Measurements from ENCODE around the gene LRP5. TPM values are rescaled to one million over a fixed set of nuclear protein-coding genes. Genes with fewer than 3 reads are reported as not detected.

The LRP5 gene
- polyA plus RNA-seq, 1 donor (not counting 4 experiments of a cell fraction or from before 2014, with no cell fraction given): 6.6 TPM

- no peak for FAIRE-seq
- dilution Hi-C loops (cut with MboI; ENCODE audit: extremely low pct_ligation_motif_present, low sequenced_read_pairs): no loop called here
- H3K36me3 ChIP-seq (ENCODE audit: control insufficient read depth in 2 of 2, extremely low read depth in 1 of 2, insufficient read depth in 2 of 2, low read length in 2 of 2): peaks cover 14 to 24% of the 10 kb centered on the region in 2 experiments
Observed at GRCh38 chr11:68431984-68432645, 119.7 kb downstream of the LRP5 start.

GRCh38 chr11:68432874-68433273 is 120.5 kb downstream of the LRP5 start:
- dilution Hi-C loops (cut with MboI; ENCODE audit: extremely low pct_ligation_motif_present, low sequenced_read_pairs): no loop called here
- DNase-seq (ENCODE audit: low read depth, low spot score): no peak

More at GRCh38 chr11:68431984-68432645, 119.7 kb downstream of the LRP5 start:
- no peaks in the 10 kb centered on the region for H3K79me2 ChIP-seq (ENCODE audit: control insufficient read depth, insufficient read depth, low read length)
- no peak overlapping the region for H3K4me2 ChIP-seq (ENCODE audit: control insufficient read depth, extremely low read depth, insufficient read depth, low read depth, low read length)
- H3K9ac ChIP-seq (ENCODE audit: control insufficient read depth, extremely low read depth, insufficient read depth, low read length): no peak overlapping the region
- H3K27me3 ChIP-seq (ENCODE audit: control insufficient read depth, extremely low read depth, insufficient read depth, low read length): no peaks in the 10 kb centered on the region
- no peak overlapping the region for H3K4me3 ChIP-seq (ENCODE audit: control insufficient read depth in 2 of 3, extremely low read depth in 1 of 3, insufficient read depth in 2 of 3, low read depth in 1 of 3, low read length in 3 of 3)
- peaks cover 4% of the 10 kb centered on the region for H3K4me1 ChIP-seq (ENCODE audit: control insufficient read depth, extremely low read depth, insufficient read depth, low read length)
- TF ChIP-seq CTCF (optimal IDR thresholded peaks at IDR 0.05 in 1 of 3, IDR thresholded peaks at IDR 0.05 in 1 of 3, conservative IDR thresholded peaks at IDR 0.05 in 1 of 3; ENCODE audit: extremely low read depth in 1 of 3, insufficient read depth in 2 of 3, low read length in 3 of 3) (no peak), EZH2 (IDR thresholded peaks at IDR 0.05; ENCODE audit: low read length) (no peak)
- H2AFZ ChIP-seq (ENCODE audit: control insufficient read depth, low read length): no peak overlapping the region
- no peak for DNase-seq (ENCODE audit: low read depth, low spot score)
- no peak overlapping the region for H3K27ac ChIP-seq (ENCODE audit: control insufficient read depth, insufficient read depth, low read length)
- no peaks in the 10 kb centered on the region for H4K20me1 ChIP-seq (ENCODE audit: control insufficient read depth, extremely low read depth, insufficient read depth, low read length)
- H3K9me1 ChIP-seq (ENCODE audit: control insufficient read depth, extremely low read depth, insufficient read depth, low read length): no peaks in the 10 kb centered on the region
- H3K9me3 ChIP-seq (ENCODE audit: control insufficient read depth, low read depth, low read length): peaks cover 8% of the 10 kb centered on the region

More at GRCh38 chr11:68432874-68433273, 120.5 kb downstream of the LRP5 start:
- Histone ChIP-seq H3K79me2 (ENCODE audit: control insufficient read depth, insufficient read depth, low read length) (no peaks in the 10 kb centered on the region), H4K20me1 (ENCODE audit: control insufficient read depth, extremely low read depth, insufficient read depth, low read length) (no peaks in the 10 kb centered on the region), H3K9me3 (ENCODE audit: control insufficient read depth, low read depth, low read length) (peaks cover 8% of the 10 kb centered on the region), H3K4me1 (ENCODE audit: control insufficient read depth, extremely low read depth, insufficient read depth, low read length) (peaks cover 9% of the 10 kb centered on the region), H3K4me2 (ENCODE audit: control insufficient read depth, extremely low read depth, insufficient read depth, low read depth, low read length) (no peak overlapping the region), H3K9me1 (ENCODE audit: control insufficient read depth, extremely low read depth, insufficient read depth, low read length) (no peaks in the 10 kb centered on the region), H3K27me3 (ENCODE audit: control insufficient read depth, extremely low read depth, insufficient read depth, low read length) (no peaks in the 10 kb centered on the region), H3K4me3 (ENCODE audit: control insufficient read depth in 2 of 3, extremely low read depth in 1 of 3, insufficient read depth in 2 of 3, low read depth in 1 of 3, low read length in 3 of 3) (no peak overlapping the region), H3K36me3 (ENCODE audit: control insufficient read depth in 2 of 2, extremely low read depth in 1 of 2, insufficient read depth in 2 of 2, low read length in 2 of 2) (peaks cover 18 to 24% of the 10 kb centered on the region in 2 experiments), H3K9ac (ENCODE audit: control insufficient read depth, extremely low read depth, insufficient read depth, low read length) (no peak overlapping the region), H2AFZ (ENCODE audit: control insufficient read depth, low read length) (no peak overlapping the region), H3K27ac (ENCODE audit: control insufficient read depth, insufficient read depth, low read length) (no peak overlapping the region)
- no peak for FAIRE-seq
- TF ChIP-seq EZH2 (IDR thresholded peaks at IDR 0.05; ENCODE audit: low read length) (no peak), CTCF (optimal IDR thresholded peaks at IDR 0.05 in 1 of 3, IDR thresholded peaks at IDR 0.05 in 1 of 3, conservative IDR thresholded peaks at IDR 0.05 in 1 of 3; ENCODE audit: extremely low read depth in 1 of 3, insufficient read depth in 2 of 3, low read length in 3 of 3) (no peak)

Data from keratinocyte (primary cell).